GM21390 (cell line): ENCODE measurements around the gene ARHGAP10.
"Not testable (repeated sequence)": the region's sequence is repeated elsewhere in the genome, so short reads cannot be mapped to it uniquely, and the experiment has no call there.

Experiments used
- ATAC-seq: cut with Tn5 transposase; IDR thresholded peaks from one replicate; pipeline ENCODE4 v1.9.1; 2021; ENCODE audit not compliant: unreplicated experiment

Gene ARHGAP10

GRCh38 chr4:148078061-148078460 lies 346.2 kb downstream of the ARHGAP10 start:
- ATAC-seq, result no peak

DNA sequence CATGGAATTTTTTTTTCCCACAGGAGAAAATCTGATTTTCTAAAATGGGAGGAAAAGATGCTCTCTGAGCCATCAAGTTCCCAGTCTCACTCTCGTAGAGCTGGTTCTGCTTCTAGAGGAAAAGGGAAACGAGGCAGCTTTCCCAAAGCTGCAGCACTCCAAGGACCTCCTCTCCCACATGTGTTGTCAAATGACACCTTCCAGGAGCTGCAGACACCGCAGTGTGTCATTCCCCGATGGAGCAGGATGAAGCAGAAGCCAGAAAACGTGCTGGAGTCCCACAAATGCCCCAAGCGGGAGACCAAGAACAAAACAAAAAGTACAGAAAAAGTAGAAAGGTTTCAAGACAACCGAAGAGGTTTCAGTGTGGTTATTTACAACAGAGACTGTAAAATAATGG lies 348.1 kb downstream of the ARHGAP10 start:
- ATAC-seq, result no peak

GRCh38 chr4:148081267-148081666 lies 349.4 kb downstream of the ARHGAP10 start:
- no peak for ATAC-seq

DNA sequence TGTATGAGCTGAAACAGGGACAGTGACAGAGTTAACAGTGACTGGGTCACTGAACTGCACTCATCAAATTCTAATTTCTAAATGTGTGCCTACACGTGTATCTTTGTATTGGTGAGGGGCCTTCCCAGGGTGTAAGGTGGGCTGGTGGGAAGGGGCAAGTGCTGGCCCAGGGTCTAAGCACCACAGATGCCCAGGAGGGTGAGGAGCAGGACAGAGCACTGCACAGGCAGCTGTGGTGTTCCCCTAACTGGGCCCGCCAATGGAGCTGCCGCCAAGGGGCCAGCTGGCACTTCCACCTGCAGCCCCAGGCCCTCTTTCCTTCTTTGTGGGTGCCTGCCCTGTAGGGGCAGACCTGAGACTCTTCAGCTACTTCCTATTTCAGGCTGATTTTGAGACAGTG lies 349.9 kb downstream of the ARHGAP10 start:
- no peak for ATAC-seq

- ATAC-seq, result not testable (repeated sequence)
Measured at GRCh38 chr4:148083073-148083472, 351.2 kb downstream of the ARHGAP10 start.

- ATAC-seq, result no peak
Measured at GRCh38 chr4:148089624-148090023, 357.7 kb downstream of the ARHGAP10 start.

GRCh38 chr4:148090029-148090428 lies 358.1 kb downstream of the ARHGAP10 start:
- ATAC-seq, result no peak

DNA sequence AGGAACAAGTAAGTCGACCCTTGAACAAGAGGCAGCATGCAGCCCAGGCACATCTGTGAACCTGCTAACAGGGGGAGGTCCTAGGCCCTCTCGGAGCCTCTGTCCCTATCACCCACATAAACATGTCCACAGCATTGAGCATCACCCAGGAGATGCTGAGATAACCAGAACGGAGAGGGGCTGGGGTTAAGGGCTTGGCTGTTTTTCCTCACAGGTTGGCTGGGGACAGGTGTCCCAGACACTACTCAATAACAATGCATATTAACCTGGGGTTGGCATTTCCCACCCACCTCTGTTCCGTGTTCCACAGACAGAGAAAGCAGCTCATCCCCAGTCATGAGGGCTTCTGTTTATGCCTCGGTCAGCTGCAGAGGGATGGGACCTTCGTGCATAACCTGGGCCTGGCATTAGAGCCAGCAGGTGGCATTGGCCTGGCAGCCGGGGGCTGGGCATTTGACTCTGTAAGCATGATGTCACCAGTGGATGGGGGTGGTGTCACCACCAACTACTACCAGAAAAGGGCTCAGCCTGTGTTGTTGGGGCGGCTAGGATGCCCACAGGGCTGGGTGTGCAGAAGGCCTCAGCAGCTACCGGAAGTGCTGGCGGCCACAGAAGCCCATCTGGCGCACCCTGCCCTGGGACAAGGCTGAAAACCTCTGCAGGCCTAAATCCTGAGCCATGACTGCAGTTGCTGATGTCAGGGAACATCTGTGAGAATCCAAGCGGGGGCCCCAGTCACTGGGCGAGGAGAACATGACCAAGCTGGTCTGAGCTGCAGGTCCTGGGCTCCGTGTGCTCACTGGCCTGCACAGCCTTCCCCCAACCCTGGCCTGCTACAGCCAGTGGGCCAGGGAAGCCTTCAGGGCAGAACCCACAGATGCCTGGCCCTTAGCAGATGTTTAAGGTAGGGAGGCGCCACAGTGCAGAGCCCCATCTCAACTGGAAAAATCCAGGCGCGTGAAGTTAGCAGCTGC lies 358.9 kb downstream of the ARHGAP10 start:
- no peak for ATAC-seq

DNA sequence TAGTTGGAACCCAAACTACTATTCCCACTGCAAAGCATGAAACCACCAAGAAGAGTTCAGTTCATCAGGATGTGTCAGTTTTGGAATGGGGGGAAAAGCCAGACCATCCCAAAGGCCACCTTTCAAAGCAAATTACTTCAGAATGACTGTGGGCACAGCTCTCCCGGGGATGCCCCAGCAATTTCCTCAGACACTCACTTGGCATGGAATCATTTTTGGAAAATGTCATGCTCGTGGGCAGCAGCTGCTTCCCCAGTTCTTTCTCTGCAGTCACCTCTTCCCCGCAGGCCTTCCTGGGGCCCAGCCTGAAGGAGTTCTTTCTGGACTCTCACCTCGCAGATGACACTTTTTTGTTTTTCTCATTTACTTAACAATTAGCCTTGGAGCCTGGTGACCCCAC lies 360.0 kb downstream of the ARHGAP10 start:
- no peak for ATAC-seq

GRCh38 chr4:148092316-148093014 lies 360.6 kb downstream of the ARHGAP10 start:
- no peak for ATAC-seq

DNA sequence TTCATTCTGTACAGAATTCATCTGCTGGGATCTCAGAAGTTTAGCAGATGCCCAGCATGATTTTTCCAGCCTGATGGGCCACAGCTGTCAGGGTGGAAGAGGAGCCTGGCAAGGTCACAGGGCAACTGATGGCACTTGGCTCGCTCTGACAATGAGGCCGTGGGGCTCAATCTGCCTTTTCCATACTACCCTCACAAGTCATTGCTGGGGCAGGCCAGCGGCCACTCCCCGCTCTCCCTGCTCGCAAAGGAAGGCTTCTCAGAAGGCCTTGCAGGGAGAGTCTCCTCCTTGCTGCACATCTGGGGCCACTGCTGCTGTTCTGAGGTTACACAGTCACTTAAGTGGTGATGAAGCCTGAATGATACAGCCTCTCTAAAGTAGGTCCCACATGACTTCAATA lies 361.2 kb downstream of the ARHGAP10 start:
- no peak for ATAC-seq

DNA sequence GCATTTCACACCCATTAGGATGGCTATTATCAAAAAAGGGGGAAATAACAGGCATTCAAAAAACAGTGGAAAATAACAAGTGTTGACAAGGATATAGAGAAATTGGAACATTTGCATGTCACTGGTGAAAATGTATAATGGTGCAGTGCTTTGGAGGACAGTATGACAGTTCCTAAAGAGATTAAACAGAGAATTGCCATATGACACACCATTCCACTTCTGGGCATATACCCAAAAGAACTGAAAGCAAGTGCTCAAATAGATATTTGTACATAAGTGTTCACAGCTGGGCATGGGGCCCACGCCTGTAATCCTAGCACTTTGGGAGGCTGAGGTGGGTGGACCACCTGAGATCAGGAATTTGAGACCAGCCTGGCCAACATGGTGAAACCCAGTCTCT lies 362.3 kb downstream of the ARHGAP10 start:
- ATAC-seq, result no peak

DNA sequence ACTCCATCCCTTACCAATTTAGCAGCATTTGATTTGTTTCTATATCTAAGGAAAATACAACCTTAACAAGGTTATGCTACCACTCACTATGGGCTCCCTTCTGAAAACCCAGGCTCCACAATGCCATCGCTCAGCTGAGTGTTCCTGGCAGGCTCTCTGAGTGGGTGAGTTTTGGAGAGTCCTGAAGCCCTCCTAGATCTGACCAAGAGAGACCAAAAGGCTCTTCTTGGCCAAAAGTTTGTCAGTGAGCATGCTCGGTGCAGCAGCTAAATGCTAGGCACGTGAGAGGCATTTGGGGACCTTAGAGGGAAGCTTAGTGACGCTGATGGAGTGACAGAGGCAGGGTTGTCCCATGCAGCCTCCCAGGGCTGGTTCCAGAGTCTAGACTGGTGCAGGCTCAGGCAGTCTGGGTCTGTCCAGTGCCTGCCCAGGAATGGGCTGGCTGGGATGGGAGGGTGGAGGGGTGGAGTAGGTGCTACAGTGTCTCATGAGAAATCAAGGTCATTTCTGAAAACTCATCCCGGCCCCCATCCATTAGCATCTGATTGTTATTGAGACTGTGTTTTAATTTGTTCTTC lies 363.5 kb downstream of the ARHGAP10 start:
- no peak for ATAC-seq

GRCh38 chr4:148097801-148098200 lies 365.9 kb downstream of the ARHGAP10 start:
- no peak for ATAC-seq

- no peak for ATAC-seq
Measured at GRCh38 chr4:148101235-148101634, 369.3 kb downstream of the ARHGAP10 start.

DNA sequence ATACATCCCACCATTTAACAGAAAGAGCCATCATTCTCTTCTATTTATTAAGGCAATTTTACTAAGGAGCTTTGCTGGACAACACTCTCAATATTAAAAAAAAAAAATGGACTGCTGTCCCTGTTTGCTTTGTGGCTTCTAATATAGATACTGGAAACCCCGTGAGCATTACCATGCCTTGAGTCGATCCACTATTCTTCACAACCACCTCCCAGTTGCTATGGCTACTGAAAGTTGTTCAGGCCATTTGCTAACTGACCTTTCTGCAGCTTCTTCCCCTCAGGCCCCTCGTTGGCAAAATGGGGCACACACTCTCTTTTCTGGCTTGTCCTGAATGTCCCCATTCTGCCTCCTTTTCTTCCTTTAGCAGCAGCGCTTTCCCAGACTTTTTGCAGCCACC lies 369.9 kb downstream of the ARHGAP10 start:
- ATAC-seq, result no peak

- no peak for ATAC-seq
Measured at GRCh38 chr4:148103597-148104355, 371.9 kb downstream of the ARHGAP10 start.

DNA sequence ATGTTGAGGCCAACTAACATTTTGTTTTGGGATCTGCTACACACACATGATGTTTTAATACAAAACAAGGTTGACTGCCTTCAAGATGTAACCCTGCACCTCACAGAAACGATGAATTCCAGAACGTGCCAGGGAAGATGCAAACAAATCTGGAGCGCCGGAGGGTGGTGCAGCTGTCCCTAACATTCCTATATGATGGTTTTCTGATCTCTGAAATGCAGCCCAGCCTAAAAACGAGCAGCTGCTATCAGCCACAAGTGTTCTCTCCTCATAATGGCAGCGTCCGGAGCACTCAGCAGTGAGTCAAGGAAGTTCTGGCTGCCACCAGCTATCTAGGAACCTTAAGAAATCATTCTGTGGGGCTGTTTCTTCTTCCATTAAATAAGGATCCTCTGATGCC lies 376.9 kb downstream of the ARHGAP10 start:
- no peak for ATAC-seq

DNA sequence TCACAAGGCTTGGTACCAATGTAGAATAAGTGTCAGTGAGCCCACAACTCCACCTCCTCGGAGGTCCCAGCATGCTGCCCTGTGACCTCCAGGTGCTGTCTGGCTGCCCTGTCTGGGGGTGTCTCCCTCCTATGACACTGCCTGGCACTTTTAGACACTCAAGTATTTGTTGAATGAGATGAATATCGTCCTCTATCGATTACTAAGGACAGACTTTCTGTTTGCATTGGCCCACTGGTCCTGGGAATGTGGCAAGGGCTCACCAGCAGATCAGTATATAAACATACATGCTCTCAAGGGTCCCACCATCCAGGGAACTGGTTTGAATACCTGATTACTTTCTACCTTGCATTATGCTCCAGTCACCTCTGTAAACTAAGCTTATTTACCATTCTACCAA lies 377.3 kb downstream of the ARHGAP10 start:
- no peak for ATAC-seq

DNA sequence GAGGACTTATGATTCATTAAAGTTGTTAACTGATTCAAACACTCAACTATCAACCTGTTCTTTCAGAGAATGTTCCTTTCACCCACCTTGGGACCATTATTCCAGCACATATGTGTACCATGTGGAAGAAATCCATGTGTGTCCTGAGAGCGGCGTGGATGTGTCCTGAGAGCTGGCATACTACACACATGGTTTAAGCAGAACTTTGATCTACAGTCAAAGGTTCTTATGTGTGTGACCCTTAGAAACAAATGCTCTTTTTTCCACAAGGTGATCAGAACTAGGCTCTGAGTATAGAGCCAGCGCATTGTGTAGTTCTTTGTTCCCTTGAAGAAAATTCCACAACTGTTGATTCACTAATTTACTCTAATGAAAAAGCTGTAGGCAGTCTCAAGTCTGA lies 378.3 kb downstream of the ARHGAP10 start:
- ATAC-seq, result no peak
